Panc1 (cell line): ENCODE measurements around the gene ANKRD22. TPM values are rescaled to one million over a fixed set of nuclear protein-coding genes. Genes with fewer than 3 reads are reported as not detected.

Experiments used
- ATAC-seq: fragments of 200-7000 bp; cut with Tn5 transposase; 2 replicates; pipeline ENCODE4 v1.9.1; 2020; ENCODE audit warnings: mild to moderate bottlenecking, moderate library complexity
- BruUV-seq: library from RNA; stranded (reverse); fragments of 400-500 nt; replicated peaks from 2 replicates; lab custom pipeline; 2021; lab: Mats Ljungman, UMichigan
- CTCF ChIA-PET: fragments of 300-600 bp; sonication (Branson Sonifier 250); formaldehyde crosslinking; loops from one replicate; lab custom pipeline; 2022; ENCODE audit warnings: antibody characterized with exemption; lab: Charles Lee
- POLR2A ChIA-PET: fragments of 300-600 bp; sonication (Branson Sonifier 250); formaldehyde crosslinking; loops from one replicate; lab custom pipeline; 2022; ENCODE audit warnings: antibody characterized with exemption; lab: Charles Lee
- DNase-seq: peaks from one replicate; pipeline ENCODE4 v3.0.0-alpha.2; 2010; ENCODE audit warnings: low read depth, low spot score
- H3K27ac ChIP-seq: 2 replicates; pipeline ENCODE4 v1.5.1; 2011; ENCODE audit warnings: mild to moderate bottlenecking, low read length, inconsistent platforms
- H3K27me3 ChIP-seq: fragments of 200-500 bp; sonication (Bioruptor generic); 2 replicates; pipeline ENCODE4 v1.6.0; 2014; ENCODE audit warnings: low read length, inconsistent platforms; ENCODE audit not compliant: control insufficient read depth, insufficient read depth
- H3K36me3 ChIP-seq: fragments of 200-500 bp; sonication (Bioruptor generic); 2 replicates; pipeline ENCODE4 v1.5.1; 2014; ENCODE audit warnings: inconsistent platforms, mild to moderate bottlenecking, low read length, moderate library complexity; ENCODE audit not compliant: control insufficient read depth, insufficient read depth
- H3K4me1 ChIP-seq: 2 replicates; pipeline ENCODE4 v1.5.1; 2011; ENCODE audit warnings: inconsistent platforms, mild to moderate bottlenecking, low read length, moderate library complexity; ENCODE audit not compliant: control insufficient read depth, insufficient read depth
- H3K4me3 ChIP-seq, 2 experiments: 2 replicates each; pipeline ENCODE4 v1.5.1; 2011 to 2012; ENCODE audit warnings: low read depth in 2 of 2, low read length in 2 of 2, mild to moderate bottlenecking in 2 of 2, inconsistent platforms in 1 of 2, moderate library complexity in 1 of 2
- H3K9me3 ChIP-seq: fragments of 200-500 bp; sonication (Bioruptor generic); 2 replicates; pipeline ENCODE4 v1.5.1; 2014; ENCODE audit warnings: low read depth, mild to moderate bottlenecking, inconsistent platforms, low read length, moderate library complexity; ENCODE audit not compliant: control insufficient read depth, insufficient read depth
- CTCF ChIP-seq: fragments of 450-650 bp; IDR thresholded peaks from 2 replicates; pipeline ENCODE4 v1.5.1; 2017; ENCODE audit warnings: mild to moderate bottlenecking
- POLR2AphosphoS5 ChIP-seq: IDR thresholded peaks from 2 replicates; pipeline ENCODE4 v1.6.1; 2012; ENCODE audit warnings: mild to moderate bottlenecking, low read depth, low read length, moderate library complexity
- REST ChIP-seq, 2 experiments: IDR thresholded peaks; 2 replicates each; pipeline ENCODE4 v1.6.1; 2011 to 2012; ENCODE audit warnings: low read depth in 2 of 2, control low read depth in 1 of 2, low read length in 1 of 2, mild to moderate bottlenecking in 1 of 2, moderate library complexity in 1 of 2; ENCODE audit not compliant: insufficient read depth in 1 of 2
- SIN3A ChIP-seq: IDR thresholded peaks from 2 replicates; pipeline ENCODE4 v1.6.1; 2012; ENCODE audit warnings: low read depth, mild to moderate bottlenecking, low read length, moderate library complexity, borderline replicate concordance; ENCODE audit not compliant: insufficient read depth
- TCF7L2 ChIP-seq: IDR thresholded peaks from 2 replicates; pipeline ENCODE4 v1.6.1; 2011; ENCODE audit warnings: mild to moderate bottlenecking, low read depth, low read length, inconsistent platforms
- in situ Hi-C: cut with HindIII; loops from 2 replicates; pipeline ENCODE4 v1.10.0; 2016; ENCODE audit warnings: low sequenced_read_pairs, low pct_unique_long_range_greater_than_20kb
- intact Hi-C: fragments of 100-400 bp; cut with micrococcal nuclease; formaldehyde crosslinking; loops from one replicate; pipeline ENCODE4 v1.10.0; 2022; ENCODE audit not compliant: unreplicated experiment
- total RNA-seq: library from RNA; stranded (reverse); gene quantifications from one replicate; pipeline ENCODE4 v1.2.1, GENCODE V29; 2021; ENCODE audit not compliant: unreplicated experiment

Gene ANKRD22
- total RNA-seq, 1 experiment from 2014 or later = 0.15 TPM

GRCh38 chr10:88861036-88861435 is 9.4 kb upstream of the ANKRD22 start:
- Histone ChIP-seq H3K36me3 (no peaks in the 10 kb centered on the region), H3K27ac (no peak overlapping the region), H3K27me3 (no peaks in the 10 kb centered on the region), H3K4me1 (peaks cover 6% of the 10 kb centered on the region; the same call in 1 of the 2 replicates), H3K9me3 (no peaks in the 10 kb centered on the region), H3K4me3 (no peak overlapping the region)
- intact Hi-C loops (no loop called here), in situ Hi-C loops (no loop called here)
- no peak for DNase-seq
- BruUV-seq = no TSS peak
- no peak for TF ChIP-seq REST (IDR thresholded peaks at IDR 0.05; ENCODE audit: insufficient read depth in 1 of 2, low read depth in 2 of 2, low read length in 1 of 2)
- no peak for TF ChIP-seq POLR2AphosphoS5
- no peak for TF ChIP-seq CTCF
- ChIA-PET POLR2A (no interaction called here), CTCF (no interaction called here)
- no peak for ATAC-seq

DNA sequence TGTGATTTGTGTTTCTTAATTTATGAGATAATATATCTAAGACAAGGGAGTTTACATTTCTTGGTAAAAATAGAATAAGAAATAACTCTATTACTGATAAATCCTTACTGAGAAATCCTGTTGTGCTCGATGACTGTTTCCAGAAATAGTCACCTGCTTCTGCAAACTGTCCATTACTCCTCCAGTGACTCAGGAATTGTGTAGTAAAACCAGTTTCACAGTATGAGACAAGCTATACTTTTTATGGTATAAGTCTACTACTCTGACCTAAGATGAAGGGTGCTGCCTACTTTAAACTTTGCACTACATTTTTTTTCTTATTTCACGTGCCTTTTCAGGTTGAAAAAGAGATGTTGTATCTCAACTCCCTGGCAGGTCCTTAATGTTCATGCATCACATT is 6.8 kb upstream of the ANKRD22 start:
- ATAC-seq (no peak), DNase-seq (no peak)
- Histone ChIP-seq H3K4me1 (peaks cover 6% of the 10 kb centered on the region; the same call in 1 of the 2 replicates), H3K9me3 (no peaks in the 10 kb centered on the region), H3K36me3 (no peaks in the 10 kb centered on the region), H3K27me3 (no peaks in the 10 kb centered on the region), H3K27ac (no peak overlapping the region), H3K4me3 (no peak overlapping the region)
- intact Hi-C loops (no loop called here), in situ Hi-C loops (no loop called here)
- ChIA-PET POLR2A (no interaction called here), CTCF (no interaction called here)
- TF ChIP-seq SIN3A = no peak
- TF ChIP-seq POLR2AphosphoS5 = no peak
- TF ChIP-seq CTCF = no peak
- TF ChIP-seq TCF7L2 = no peak
- TF ChIP-seq REST (IDR thresholded peaks at IDR 0.05; ENCODE audit: insufficient read depth in 1 of 2, low read depth in 2 of 2, low read length in 1 of 2) = no peak
- BruUV-seq = no TSS peak
